Naive thymus-derived CD4-positive, alpha-beta T cell (primary cell): ENCODE results near the gene CDKAL1. TPM values are rescaled to one million over a fixed set of nuclear protein-coding genes. Genes with fewer than 3 reads are reported as not detected.
"Not testable (repeated sequence)": the region's sequence is repeated elsewhere in the genome, so short reads cannot be mapped to it uniquely, and the experiment has no call there.

Source experiments
- ATAC-seq: fragments of 150-1000 bp; cut with Tn5 transposase; 2 replicates; pipeline ENCODE4 v1.10.0; 2021; ENCODE audit warnings: mild to moderate bottlenecking, moderate library complexity
- CTCF ChIA-PET: fragments of 350-600 bp; sonication (Branson Sonifier 250); formaldehyde crosslinking; loops from one replicate; lab custom pipeline; 2021; ENCODE audit warnings: antibody characterized with exemption; lab: Charles Lee
- POLR2A ChIA-PET: fragments of 350-600 bp; sonication (Branson Sonifier 250); formaldehyde crosslinking; loops from one replicate; lab custom pipeline; 2021; ENCODE audit warnings: antibody characterized with exemption, inconsistent platforms; lab: Charles Lee
- DNase-seq, 9 donors: peaks; one replicate each; pipeline versions ENCODE4 v3.0.0 to v3.0.0-alpha.2; 2020 to 2022; ENCODE audit warnings: mixed read lengths in 1 of 9
- H3K27ac ChIP-seq: one replicate; pipeline ENCODE4 v1.7.0; 2013; ENCODE audit warnings: mild to moderate bottlenecking, low read depth, low read length, moderate library complexity
- H3K27me3 ChIP-seq, 2 donors: one replicate each; pipeline ENCODE4 v1.7.0; 2013; ENCODE audit warnings: low read length in 2 of 2, mild to moderate bottlenecking in 2 of 2, moderate library complexity in 2 of 2; ENCODE audit not compliant: control insufficient read depth in 2 of 2, insufficient read depth in 2 of 2
- H3K36me3 ChIP-seq, 3 experiments: 1 replicate in 2 of 3; 2 replicates in 1 of 3; pipeline ENCODE4 v1.7.0; 2013; ENCODE audit warnings: low read length in 3 of 3, mild to moderate bottlenecking in 3 of 3, moderate library complexity in 1 of 3; ENCODE audit not compliant: insufficient read depth in 3 of 3, control insufficient read depth in 2 of 3
- H3K4me1 ChIP-seq, 2 donors: one replicate each; pipeline ENCODE4 v1.7.0; 2013; ENCODE audit warnings: low read length in 2 of 2, mild to moderate bottlenecking in 2 of 2, moderate library complexity in 1 of 2; ENCODE audit not compliant: control insufficient read depth in 2 of 2, insufficient read depth in 2 of 2
- H3K4me3 ChIP-seq: 2 replicates; pipeline ENCODE4 v1.7.0; 2013; ENCODE audit warnings: mild to moderate bottlenecking, low read length
- H3K9me3 ChIP-seq, 3 experiments: 1 replicate in 2 of 3; 2 replicates in 1 of 3; pipeline ENCODE4 v1.7.0; 2013; ENCODE audit warnings: low read length in 3 of 3; ENCODE audit not compliant: control insufficient read depth in 2 of 3
- H3K27ac Mint-ChIP-seq, 9 donors: one replicate each; pipeline ENCODE4 v1.8.0; 2020 to 2022; ENCODE audit warnings: mixed read lengths in 9 of 9, mild to moderate bottlenecking in 8 of 9, moderate library complexity in 5 of 9, inconsistent platforms in 2 of 9
- H3K27me3 Mint-ChIP-seq, 5 donors: one replicate each; pipeline ENCODE4 v1.8.0; 2021 to 2022; ENCODE audit warnings: mixed read lengths in 5 of 5, mild to moderate bottlenecking in 1 of 5
- H3K36me3 Mint-ChIP-seq, 5 donors: one replicate each; pipeline ENCODE4 v1.8.0; 2020 to 2022; ENCODE audit warnings: mixed read lengths in 5 of 5, mild to moderate bottlenecking in 3 of 5, inconsistent platforms in 1 of 5
- H3K4me1 Mint-ChIP-seq, 7 donors: one replicate each; pipeline ENCODE4 v1.8.0; 2020 to 2022; ENCODE audit warnings: mixed read lengths in 7 of 7, mild to moderate bottlenecking in 3 of 7, inconsistent platforms in 1 of 7
- H3K4me3 Mint-ChIP-seq, 10 donors: one replicate each; pipeline ENCODE4 v1.8.0; 2020 to 2022; ENCODE audit warnings: mild to moderate bottlenecking in 10 of 10, mixed read lengths in 10 of 10, moderate library complexity in 6 of 10, inconsistent platforms in 2 of 10
- H3K9me3 Mint-ChIP-seq, 11 donors: one replicate each; pipeline ENCODE4 v1.8.0; 2020 to 2022; ENCODE audit warnings: mixed read lengths in 11 of 11, mild to moderate bottlenecking in 4 of 11, inconsistent platforms in 1 of 11, moderate library complexity in 1 of 11
- intact Hi-C, 2 donors: fragments of 100-400 bp; cut with micrococcal nuclease; formaldehyde crosslinking; loops; one replicate each; pipeline ENCODE4 v1.15.1; 2023
- polyA plus RNA-seq, 2 donors: library from polyadenylated mRNA; unstranded; fragments of 300-500 nt; fragmentation: Illumina TruSeq; gene quantifications; one replicate each; pipeline ENCODE4 v1.2.3, GENCODE V29; 2021
- total RNA-seq, 6 experiments: library from RNA in 5 of 6; stranded (reverse) in 5 of 6; gene quantifications; 1 replicate in 5 of 6; 2 replicates in 1 of 6; pipeline ENCODE4 v1.2.3 and lab custom pipeline; 2021 to 2026

The CDKAL1 gene
- total and polyA plus RNA-seq, 7 experiments from 2014 or later = 23.6 to 35.8 (median 29.8) TPM

GRCh38 chr6:20924094-20924493, 389.8 kb downstream of the CDKAL1 start:
- H3K27me3 Mint-ChIP-seq, intact Hi-C loops, H3K4me3 ChIP-seq, POLR2A ChIA-PET, DNase-seq, H3K9me3 Mint-ChIP-seq, H3K27ac ChIP-seq, H3K4me3 Mint-ChIP-seq, CTCF ChIA-PET, H3K36me3 ChIP-seq, ATAC-seq, H3K4me1 Mint-ChIP-seq, H3K27me3 ChIP-seq, H3K4me1 ChIP-seq, H3K9me3 ChIP-seq: not testable (repeated sequence)
- H3K36me3 Mint-ChIP-seq = peaks cover 0 to 39% (median 3%) of the 10 kb centered on the region in 5 donors
- H3K27ac Mint-ChIP-seq = peak overlapping the region in 1 of 9 donors; percentile 23

- ATAC-seq = no peak
- Histone ChIP-seq H3K36me3 (no peaks in the 10 kb centered on the region), H3K4me3 (no peak overlapping the region), H3K27ac (no peak overlapping the region), H3K4me1 (no peaks in the 10 kb centered on the region), H3K27me3 (no peaks in the 10 kb centered on the region), H3K9me3 (no peaks in the 10 kb centered on the region)
- Mint-ChIP-seq H3K36me3 (peaks cover 0 to 45% (median 3%) of the 10 kb centered on the region in 5 donors), H3K27me3 (no peaks in the 10 kb centered on the region), H3K9me3 (no peaks in the 10 kb centered on the region), H3K4me3 (no peak overlapping the region), H3K27ac (no peak overlapping the region), H3K4me1 (peaks cover 0 to 4% (median 0%) of the 10 kb centered on the region in 7 donors)
- CTCF ChIA-PET = no interaction called here
- no peak for DNase-seq
- POLR2A ChIA-PET = no interaction called here
- intact Hi-C loops = no loop called here
These were observed 390.8 kb downstream of the CDKAL1 start for GRCh38 chr6:20924911-20925543.

GRCh38 chr6:20927130-20927860, 393.0 kb downstream of the CDKAL1 start:
- H3K27ac Mint-ChIP-seq = no peak overlapping the region
- no peak for DNase-seq
- H3K9me3 ChIP-seq = no peaks in the 10 kb centered on the region
- ChIA-PET POLR2A (no interaction called here), CTCF (no interaction called here)
- H3K9me3 Mint-ChIP-seq = no peaks in the 10 kb centered on the region
- H3K27me3 ChIP-seq = no peaks in the 10 kb centered on the region
- H3K36me3 Mint-ChIP-seq = peaks cover 0 to 42% (median 3%) of the 10 kb centered on the region in 5 donors
- intact Hi-C loops = no loop called here
- H3K4me3 ChIP-seq = no peak overlapping the region
- ATAC-seq = no peak
- peaks cover 0 to 4% (median 0%) of the 10 kb centered on the region in 7 donors for H3K4me1 Mint-ChIP-seq
- no peaks in the 10 kb centered on the region for H3K4me1 ChIP-seq
- no peak overlapping the region for H3K27ac ChIP-seq
- H3K4me3 Mint-ChIP-seq = no peak overlapping the region
- no peaks in the 10 kb centered on the region for H3K27me3 Mint-ChIP-seq
- no peaks in the 10 kb centered on the region for H3K36me3 ChIP-seq

- H3K27ac Mint-ChIP-seq = no peak overlapping the region
- CTCF ChIA-PET = no interaction called here
- POLR2A ChIA-PET = no interaction called here
- DNase-seq = no peak
- Histone ChIP-seq H3K4me3 (no peak overlapping the region), H3K27ac (no peak overlapping the region), H3K36me3 (no peaks in the 10 kb centered on the region), H3K27me3 (no peaks in the 10 kb centered on the region), H3K9me3 (no peaks in the 10 kb centered on the region), H3K4me1 (no peaks in the 10 kb centered on the region)
- no peak for ATAC-seq
- peaks cover 0 to 36% (median 3%) of the 10 kb centered on the region in 5 donors for H3K36me3 Mint-ChIP-seq
- no peaks in the 10 kb centered on the region for H3K4me1 Mint-ChIP-seq
- intact Hi-C loops = no loop called here
- no peaks in the 10 kb centered on the region for H3K9me3 Mint-ChIP-seq
- H3K4me3 Mint-ChIP-seq = no peak overlapping the region
- no peaks in the 10 kb centered on the region for H3K27me3 Mint-ChIP-seq
These were observed 395.0 kb downstream of the CDKAL1 start for GRCh38 chr6:20929283-20929682.

GRCh38 chr6:20931093-20931492, 396.8 kb downstream of the CDKAL1 start:
- no peaks in the 10 kb centered on the region for H3K9me3 Mint-ChIP-seq
- no peaks in the 10 kb centered on the region for H3K27me3 ChIP-seq
- no peak for DNase-seq
- ATAC-seq = no peak
- no peak overlapping the region for H3K4me3 ChIP-seq
- no peak overlapping the region for H3K27ac ChIP-seq
- no peaks in the 10 kb centered on the region for H3K9me3 ChIP-seq
- H3K4me1 Mint-ChIP-seq = no peaks in the 10 kb centered on the region
- H3K36me3 Mint-ChIP-seq = peaks cover 0 to 37% (median 4%) of the 10 kb centered on the region in 5 donors
- intact Hi-C loops = no loop called here
- H3K27ac Mint-ChIP-seq = no peak overlapping the region
- no peaks in the 10 kb centered on the region for H3K27me3 Mint-ChIP-seq
- ChIA-PET CTCF (no interaction called here), POLR2A (no interaction called here)
- H3K4me3 Mint-ChIP-seq = no peak overlapping the region
- H3K36me3 ChIP-seq = no peaks in the 10 kb centered on the region
- no peaks in the 10 kb centered on the region for H3K4me1 ChIP-seq

- POLR2A ChIA-PET = no interaction called here
- CTCF ChIA-PET = no interaction called here
- H3K9me3 ChIP-seq = no peaks in the 10 kb centered on the region
- no peak for ATAC-seq
- H3K27me3 ChIP-seq = no peaks in the 10 kb centered on the region
- Mint-ChIP-seq H3K36me3 (peaks cover 0 to 38% (median 6%) of the 10 kb centered on the region in 5 donors), H3K27ac (no peak overlapping the region), H3K4me3 (no peak overlapping the region), H3K9me3 (no peaks in the 10 kb centered on the region), H3K27me3 (no peaks in the 10 kb centered on the region), H3K4me1 (no peaks in the 10 kb centered on the region)
- H3K27ac ChIP-seq = no peak overlapping the region
- no peak overlapping the region for H3K4me3 ChIP-seq
- no peaks in the 10 kb centered on the region for H3K36me3 ChIP-seq
- no peak for DNase-seq
- no peaks in the 10 kb centered on the region for H3K4me1 ChIP-seq
- intact Hi-C loops = no loop called here
These were observed 397.5 kb downstream of the CDKAL1 start for GRCh38 chr6:20931772-20932171.

- Histone ChIP-seq H3K27me3 (no peaks in the 10 kb centered on the region), H3K27ac (no peak overlapping the region), H3K9me3 (no peaks in the 10 kb centered on the region), H3K4me1 (no peaks in the 10 kb centered on the region), H3K36me3 (no peaks in the 10 kb centered on the region), H3K4me3 (no peak overlapping the region)
- Mint-ChIP-seq H3K27ac (no peak overlapping the region), H3K4me3 (no peak overlapping the region), H3K4me1 (no peaks in the 10 kb centered on the region), H3K27me3 (no peaks in the 10 kb centered on the region), H3K36me3 (peaks cover 0 to 42% (median 10%) of the 10 kb centered on the region in 5 donors), H3K9me3 (no peaks in the 10 kb centered on the region)
- DNase-seq = no peak
- POLR2A ChIA-PET = no interaction called here
- intact Hi-C loops = no loop called here
- CTCF ChIA-PET = no interaction called here
- ATAC-seq = no peak
These were observed 398.0 kb downstream of the CDKAL1 start for GRCh38 chr6:20932284-20932683.
